DOHH2 (cell line): ENCODE measurements around the gene NDUFB11.

Experiments
- EZH2phosphoT487 ChIP-seq: fragments of 200-600 bp; sonication (generic); IDR thresholded peaks from 2 replicates; pipeline ENCODE4 v1.6.1; 2017; ENCODE audit warnings: borderline replicate concordance, mild to moderate bottlenecking, antibody characterized with exemption, low read length, moderate library complexity, mixed read lengths
- TF ChIP-seq, protein P1 (sequence below): fragments of 200-600 bp; sonication (generic); IDR thresholded peaks from one replicate; pipeline ENCODE4 v1.5.1; 2014; ENCODE audit warnings: antibody characterized with exemption, mild to moderate bottlenecking, low read depth, low read length; ENCODE audit not compliant: poor library complexity, severe bottlenecking

DNA sequence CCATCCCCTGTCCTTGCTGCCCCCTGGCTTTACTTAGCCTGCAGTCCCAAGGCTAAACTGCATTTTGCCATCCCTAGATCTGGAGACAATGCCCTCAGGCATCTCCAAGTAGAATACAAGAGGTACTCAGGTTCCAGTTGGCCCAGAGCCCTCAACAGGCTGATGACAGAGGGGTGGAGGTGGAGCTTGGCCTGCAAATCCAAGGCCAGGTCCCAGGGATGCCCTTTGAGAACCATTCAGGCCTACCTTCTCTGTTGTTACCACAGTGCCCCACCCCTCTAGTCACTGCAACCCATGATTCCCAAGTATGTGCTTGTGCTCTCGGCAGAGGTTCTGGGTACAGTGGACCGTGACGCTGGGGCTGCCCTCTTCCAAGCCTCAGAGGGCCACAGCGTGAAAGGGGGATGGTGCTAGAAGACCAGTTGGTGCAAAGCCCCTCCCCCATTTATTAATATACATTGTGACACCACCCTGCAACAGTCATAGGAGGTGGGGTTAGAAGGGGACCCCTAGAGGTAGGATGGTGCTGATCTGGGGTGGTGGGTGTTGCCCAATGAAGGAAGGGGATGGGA, 42.7 kb upstream of the NDUFB11 start:
- TF ChIP-seq, protein P1, sequence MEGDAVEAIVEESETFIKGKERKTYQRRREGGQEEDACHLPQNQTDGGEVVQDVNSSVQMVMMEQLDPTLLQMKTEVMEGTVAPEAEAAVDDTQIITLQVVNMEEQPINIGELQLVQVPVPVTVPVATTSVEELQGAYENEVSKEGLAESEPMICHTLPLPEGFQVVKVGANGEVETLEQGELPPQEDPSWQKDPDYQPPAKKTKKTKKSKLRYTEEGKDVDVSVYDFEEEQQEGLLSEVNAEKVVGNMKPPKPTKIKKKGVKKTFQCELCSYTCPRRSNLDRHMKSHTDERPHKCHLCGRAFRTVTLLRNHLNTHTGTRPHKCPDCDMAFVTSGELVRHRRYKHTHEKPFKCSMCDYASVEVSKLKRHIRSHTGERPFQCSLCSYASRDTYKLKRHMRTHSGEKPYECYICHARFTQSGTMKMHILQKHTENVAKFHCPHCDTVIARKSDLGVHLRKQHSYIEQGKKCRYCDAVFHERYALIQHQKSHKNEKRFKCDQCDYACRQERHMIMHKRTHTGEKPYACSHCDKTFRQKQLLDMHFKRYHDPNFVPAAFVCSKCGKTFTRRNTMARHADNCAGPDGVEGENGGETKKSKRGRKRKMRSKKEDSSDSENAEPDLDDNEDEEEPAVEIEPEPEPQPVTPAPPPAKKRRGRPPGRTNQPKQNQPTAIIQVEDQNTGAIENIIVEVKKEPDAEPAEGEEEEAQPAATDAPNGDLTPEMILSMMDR = no peak
- TF ChIP-seq EZH2phosphoT487 = no peak
